ENCODE measurements around the gene TEX264. TPM values are rescaled to one million over a fixed set of nuclear protein-coding genes. Genes with fewer than 3 reads are reported as not detected.

The TEX264 gene
- total and polyA plus RNA-seq, 2 donors (not counting 1 experiment from before 2014, with no cell fraction given): 34.3 to 51.0 TPM

DNA sequence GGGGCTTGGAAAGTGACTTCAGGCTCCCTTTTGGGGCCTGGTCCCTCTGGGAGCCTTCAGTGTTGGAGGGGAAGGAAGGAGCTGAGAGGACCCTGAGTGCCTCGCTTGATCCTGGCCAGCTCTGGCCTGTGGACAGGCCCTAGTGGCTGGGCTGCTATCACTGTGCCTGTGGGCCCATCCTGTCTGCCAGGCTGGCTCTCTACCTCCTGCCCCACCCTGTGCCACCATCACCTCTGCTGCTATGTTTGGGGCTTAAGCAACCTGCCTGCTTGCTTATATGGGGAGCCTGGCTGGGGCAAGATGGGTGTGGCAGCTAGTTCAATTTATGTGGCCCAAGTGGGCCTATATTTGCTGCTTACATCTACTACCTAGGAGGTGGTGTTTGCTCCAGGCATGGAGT, 7.1 kb downstream of the TEX264 start:
- Histone ChIP-seq H3K27ac (ENCODE audit: insufficient read depth, low read length) (no peak overlapping the region), H3K27me3 (ENCODE audit: control insufficient read depth, insufficient read depth, low read length) (no peaks in the 10 kb centered on the region), H3K4me2 (ENCODE audit: extremely low read depth, insufficient read depth, low read length) (no peak overlapping the region), H3K4me1 (ENCODE audit: control insufficient read depth, extremely low read depth, insufficient read depth, low read length) (no peaks in the 10 kb centered on the region), H2AFZ (ENCODE audit: low read length) (no peak overlapping the region), H4K20me1 (ENCODE audit: control insufficient read depth, extremely low read depth, insufficient read depth, low read length) (no peaks in the 10 kb centered on the region), H3K9ac (ENCODE audit: insufficient read depth, low read length) (no peak overlapping the region), H3K4me3 (replicated peaks in 1 of 4; ENCODE audit: control extremely low read depth in 1 of 4, insufficient read depth in 1 of 4, low read depth in 3 of 4, low read length in 4 of 4) (no peak overlapping the region), H3K36me3 (ENCODE audit: control insufficient read depth, insufficient read depth, low read length) (peaks cover 2% of the 10 kb centered on the region), H3K9me3 (ENCODE audit: control insufficient read depth, insufficient read depth, low read depth, low read length) (no peaks in the 10 kb centered on the region), H3K79me2 (ENCODE audit: control insufficient read depth, insufficient read depth, low read length) (no peaks in the 10 kb centered on the region)
- no peak for DNase-seq (ENCODE audit: low read depth in 2 of 2)
- TF ChIP-seq, protein P1, sequence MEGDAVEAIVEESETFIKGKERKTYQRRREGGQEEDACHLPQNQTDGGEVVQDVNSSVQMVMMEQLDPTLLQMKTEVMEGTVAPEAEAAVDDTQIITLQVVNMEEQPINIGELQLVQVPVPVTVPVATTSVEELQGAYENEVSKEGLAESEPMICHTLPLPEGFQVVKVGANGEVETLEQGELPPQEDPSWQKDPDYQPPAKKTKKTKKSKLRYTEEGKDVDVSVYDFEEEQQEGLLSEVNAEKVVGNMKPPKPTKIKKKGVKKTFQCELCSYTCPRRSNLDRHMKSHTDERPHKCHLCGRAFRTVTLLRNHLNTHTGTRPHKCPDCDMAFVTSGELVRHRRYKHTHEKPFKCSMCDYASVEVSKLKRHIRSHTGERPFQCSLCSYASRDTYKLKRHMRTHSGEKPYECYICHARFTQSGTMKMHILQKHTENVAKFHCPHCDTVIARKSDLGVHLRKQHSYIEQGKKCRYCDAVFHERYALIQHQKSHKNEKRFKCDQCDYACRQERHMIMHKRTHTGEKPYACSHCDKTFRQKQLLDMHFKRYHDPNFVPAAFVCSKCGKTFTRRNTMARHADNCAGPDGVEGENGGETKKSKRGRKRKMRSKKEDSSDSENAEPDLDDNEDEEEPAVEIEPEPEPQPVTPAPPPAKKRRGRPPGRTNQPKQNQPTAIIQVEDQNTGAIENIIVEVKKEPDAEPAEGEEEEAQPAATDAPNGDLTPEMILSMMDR (conservative IDR thresholded peaks at IDR 0.05 in 1 of 2, IDR thresholded peaks at IDR 0.05 in 1 of 2; ENCODE audit: low read depth in 1 of 2, low read length in 2 of 2): no peak
- no peak for TF ChIP-seq EZH2 (IDR thresholded peaks at IDR 0.05; ENCODE audit: low read length, missing control alignments)

DNA sequence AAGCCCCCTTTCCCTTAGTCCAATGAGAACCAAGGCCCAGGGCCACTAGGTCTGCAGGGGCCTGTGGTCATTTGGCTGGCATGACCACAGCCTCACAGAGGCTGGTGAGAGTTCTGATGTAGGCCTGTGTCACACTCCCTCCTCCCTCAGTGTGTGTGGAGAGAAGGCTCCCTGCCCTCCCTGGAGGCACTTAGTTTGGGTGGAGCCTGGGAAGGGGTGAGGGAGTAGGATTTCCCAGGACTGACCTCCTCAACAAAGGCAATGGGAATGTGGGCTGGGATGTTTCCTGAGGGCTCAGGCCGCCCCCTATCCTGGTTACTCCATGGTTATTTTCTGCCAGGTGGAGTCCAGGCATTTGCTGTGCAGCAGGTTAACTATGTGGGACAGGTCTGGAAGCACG, 7.6 kb downstream of the TEX264 start:
- Histone ChIP-seq H3K4me1 (ENCODE audit: control insufficient read depth, extremely low read depth, insufficient read depth, low read length) (no peaks in the 10 kb centered on the region), H2AFZ (ENCODE audit: low read length) (no peak overlapping the region), H3K4me3 (replicated peaks in 1 of 4; ENCODE audit: control extremely low read depth in 1 of 4, insufficient read depth in 1 of 4, low read depth in 3 of 4, low read length in 4 of 4) (no peak overlapping the region), H3K79me2 (ENCODE audit: control insufficient read depth, insufficient read depth, low read length) (no peaks in the 10 kb centered on the region), H3K9me3 (ENCODE audit: control insufficient read depth, insufficient read depth, low read depth, low read length) (no peaks in the 10 kb centered on the region), H3K27me3 (ENCODE audit: control insufficient read depth, insufficient read depth, low read length) (no peaks in the 10 kb centered on the region), H4K20me1 (ENCODE audit: control insufficient read depth, extremely low read depth, insufficient read depth, low read length) (no peaks in the 10 kb centered on the region), H3K4me2 (ENCODE audit: extremely low read depth, insufficient read depth, low read length) (no peak overlapping the region), H3K36me3 (ENCODE audit: control insufficient read depth, insufficient read depth, low read length) (peaks cover 2% of the 10 kb centered on the region), H3K27ac (ENCODE audit: insufficient read depth, low read length) (no peak overlapping the region), H3K9ac (ENCODE audit: insufficient read depth, low read length) (no peak overlapping the region)
- DNase-seq (ENCODE audit: low read depth in 2 of 2): no peak
- no peak for TF ChIP-seq EZH2 (IDR thresholded peaks at IDR 0.05; ENCODE audit: low read length, missing control alignments)
- TF ChIP-seq, protein P1 (conservative IDR thresholded peaks at IDR 0.05 in 1 of 2, IDR thresholded peaks at IDR 0.05 in 1 of 2; ENCODE audit: low read depth in 1 of 2, low read length in 2 of 2): no peak

DNA sequence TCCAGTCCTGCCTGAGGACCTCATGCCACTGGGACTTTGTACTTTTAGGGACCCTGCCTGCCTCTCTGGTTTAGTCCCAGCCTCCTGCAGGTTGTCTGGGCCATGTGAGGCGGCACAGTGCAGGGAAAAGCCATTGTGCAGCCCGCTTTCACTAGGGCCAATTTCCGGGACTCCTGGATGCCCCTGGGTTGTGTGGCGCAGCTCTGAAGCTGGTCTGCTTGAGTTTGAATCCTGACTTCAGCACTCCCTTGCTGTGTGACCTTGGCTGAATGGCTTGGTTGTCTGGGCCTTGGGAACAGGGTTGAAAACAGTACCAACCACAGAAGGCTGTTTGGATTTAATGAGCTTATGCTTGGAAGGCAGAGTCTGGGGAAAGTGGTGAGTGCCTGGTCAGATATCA, 8.3 kb downstream of the TEX264 start:
- H3K9me3 ChIP-seq (ENCODE audit: control insufficient read depth, insufficient read depth, low read depth, low read length): no peaks in the 10 kb centered on the region
- no peaks in the 10 kb centered on the region for H3K79me2 ChIP-seq (ENCODE audit: control insufficient read depth, insufficient read depth, low read length)
- no peaks in the 10 kb centered on the region for H4K20me1 ChIP-seq (ENCODE audit: control insufficient read depth, extremely low read depth, insufficient read depth, low read length)
- H3K36me3 ChIP-seq (ENCODE audit: control insufficient read depth, insufficient read depth, low read length): peaks cover 4% of the 10 kb centered on the region
- TF ChIP-seq EZH2 (IDR thresholded peaks at IDR 0.05; ENCODE audit: low read length, missing control alignments): no peak
- TF ChIP-seq, protein P1 (conservative IDR thresholded peaks at IDR 0.05 in 1 of 2, IDR thresholded peaks at IDR 0.05 in 1 of 2; ENCODE audit: low read depth in 1 of 2, low read length in 2 of 2): no peak
- DNase-seq (ENCODE audit: low read depth in 2 of 2): no peak
- no peaks in the 10 kb centered on the region for H3K27me3 ChIP-seq (ENCODE audit: control insufficient read depth, insufficient read depth, low read length)
- no peak overlapping the region for H3K27ac ChIP-seq (ENCODE audit: insufficient read depth, low read length)
- no peak overlapping the region for H3K9ac ChIP-seq (ENCODE audit: insufficient read depth, low read length)
- H3K4me3 ChIP-seq (replicated peaks in 1 of 4; ENCODE audit: control extremely low read depth in 1 of 4, insufficient read depth in 1 of 4, low read depth in 3 of 4, low read length in 4 of 4): no peak overlapping the region
- H3K4me2 ChIP-seq (ENCODE audit: extremely low read depth, insufficient read depth, low read length): no peak overlapping the region
- no peak overlapping the region for H2AFZ ChIP-seq (ENCODE audit: low read length)
- no peaks in the 10 kb centered on the region for H3K4me1 ChIP-seq (ENCODE audit: control insufficient read depth, extremely low read depth, insufficient read depth, low read length)

All from fibroblast of lung (primary cell).